ENCODE data around the gene MIOX. TPM values are rescaled to one million over a fixed set of nuclear protein-coding genes. Genes with fewer than 3 reads are reported as not detected.

MIOX gene
- total and polyA plus RNA-seq, 2 donors (not counting 3 experiments of a cell fraction or from before 2014, with no cell fraction given) = not detected

DNA sequence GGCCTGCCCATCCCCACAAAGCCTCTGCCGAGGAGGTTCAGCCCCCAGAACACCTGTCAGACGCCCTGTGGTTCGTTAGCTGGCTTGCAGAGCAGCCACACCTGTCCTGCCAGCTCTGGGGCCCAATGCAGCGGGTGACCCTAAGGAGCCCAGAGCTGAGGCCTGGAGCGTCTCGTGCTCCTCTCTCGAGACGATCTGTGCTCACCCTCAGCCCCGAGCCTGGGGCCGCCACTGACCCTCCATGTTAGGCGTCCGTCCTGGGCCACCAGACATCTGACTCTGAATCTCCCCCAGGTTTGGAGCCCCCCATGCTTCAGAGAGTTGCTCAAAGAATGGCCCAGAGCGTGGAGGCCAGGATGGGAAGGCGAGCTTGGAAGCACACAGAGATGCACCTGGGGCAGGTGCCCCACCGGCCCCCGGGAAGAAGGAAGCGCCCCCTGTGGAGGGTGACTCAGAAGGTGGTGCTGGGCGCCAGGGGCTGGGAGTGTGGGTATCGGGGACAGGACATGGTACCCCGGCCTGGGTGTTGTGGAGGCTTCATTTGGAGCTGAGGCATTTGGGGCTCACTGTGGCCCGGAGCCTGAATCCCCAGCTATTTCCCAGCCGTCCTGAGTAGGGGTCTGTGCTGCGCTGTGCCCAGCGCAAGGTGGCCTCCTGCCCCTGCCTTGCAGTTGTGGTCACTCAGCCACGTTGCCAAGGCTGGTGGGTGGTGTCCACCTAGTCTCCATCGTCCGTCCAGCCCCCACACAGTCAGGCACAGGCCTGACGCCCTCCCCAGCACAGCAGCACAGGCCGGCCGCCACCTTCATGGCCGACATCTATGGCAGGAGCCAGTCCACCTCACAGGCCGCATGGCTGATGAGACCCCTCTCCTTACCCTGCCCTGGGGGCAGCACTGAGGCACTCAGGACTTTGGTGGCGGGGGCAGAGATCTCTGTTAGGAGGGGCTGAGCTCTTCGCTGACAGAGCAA, 48.1 kb upstream of the MIOX start:
- Histone ChIP-seq H3K4me2 (ENCODE audit: insufficient read depth, low read length) (no peak overlapping the region), H3K4me1 (ENCODE audit: control insufficient read depth, extremely low read depth, insufficient read depth, low read length) (no peaks in the 10 kb centered on the region), H3K9me1 (replicated peaks; ENCODE audit: control insufficient read depth, extremely low read depth, insufficient read depth, low read length) (no peaks in the 10 kb centered on the region), H3K4me3 (replicated peaks in 1 of 3; ENCODE audit: insufficient read depth in 1 of 3, low read depth in 1 of 3, low read length in 3 of 3) (no peak overlapping the region), H2AFZ (ENCODE audit: low read depth, low read length) (no peak overlapping the region), H4K20me1 (replicated peaks; ENCODE audit: control insufficient read depth, extremely low read depth, insufficient read depth, low read length) (no peaks in the 10 kb centered on the region), H3K79me2 (ENCODE audit: control insufficient read depth, insufficient read depth, low read length) (no peaks in the 10 kb centered on the region), H3K36me3 (ENCODE audit: control insufficient read depth in 2 of 2, extremely low read depth in 1 of 2, insufficient read depth in 2 of 2, low read length in 2 of 2) (peaks cover 0 to 41% of the 10 kb centered on the region in 2 experiments), H3K27me3 (ENCODE audit: control insufficient read depth in 2 of 2, insufficient read depth in 2 of 2, low read length in 2 of 2) (no peaks in the 10 kb centered on the region), H3K27ac (ENCODE audit: insufficient read depth, low read depth, low read length) (no peak overlapping the region), H3K9ac (replicated peaks; ENCODE audit: extremely low read depth, insufficient read depth, low read length) (no peak overlapping the region), H3K9me3 (replicated peaks; ENCODE audit: control insufficient read depth, insufficient read depth, low read length) (no peaks in the 10 kb centered on the region)
- intact Hi-C loops (cut with micrococcal nuclease) (no loop called here), dilution Hi-C loops (cut with MboI; ENCODE audit: extremely low pct_ligation_motif_present, low sequenced_read_pairs) (no loop called here)
- FAIRE-seq (no peak), DNase-seq (ENCODE audit: low read depth, low spot score) (no peak)
- TF ChIP-seq FOS (IDR thresholded peaks at IDR 0.05; ENCODE audit: borderline replicate concordance, insufficient read depth, low read length) (no peak), EZH2 (IDR thresholded peaks at IDR 0.05; ENCODE audit: borderline replicate concordance, low read depth, low read length, severe bottlenecking) (no peak), GATA2 (IDR thresholded peaks at IDR 0.05; ENCODE audit: insufficient read depth, insufficient read length, low read depth, low read length) (no peak), POLR2AphosphoS5 (IDR thresholded peaks at IDR 0.05; ENCODE audit: insufficient read depth, low read depth, low read length) (no peak), JUN (IDR thresholded peaks at IDR 0.05; ENCODE audit: borderline replicate concordance, insufficient read depth, insufficient read length, low read depth) (no peak), MYC (IDR thresholded peaks at IDR 0.05; ENCODE audit: low read depth, low read length) (no peak), POLR2A (IDR thresholded peaks at IDR 0.05; ENCODE audit: low read depth, low read length) (no peak)
- TF ChIP-seq, protein P1, sequence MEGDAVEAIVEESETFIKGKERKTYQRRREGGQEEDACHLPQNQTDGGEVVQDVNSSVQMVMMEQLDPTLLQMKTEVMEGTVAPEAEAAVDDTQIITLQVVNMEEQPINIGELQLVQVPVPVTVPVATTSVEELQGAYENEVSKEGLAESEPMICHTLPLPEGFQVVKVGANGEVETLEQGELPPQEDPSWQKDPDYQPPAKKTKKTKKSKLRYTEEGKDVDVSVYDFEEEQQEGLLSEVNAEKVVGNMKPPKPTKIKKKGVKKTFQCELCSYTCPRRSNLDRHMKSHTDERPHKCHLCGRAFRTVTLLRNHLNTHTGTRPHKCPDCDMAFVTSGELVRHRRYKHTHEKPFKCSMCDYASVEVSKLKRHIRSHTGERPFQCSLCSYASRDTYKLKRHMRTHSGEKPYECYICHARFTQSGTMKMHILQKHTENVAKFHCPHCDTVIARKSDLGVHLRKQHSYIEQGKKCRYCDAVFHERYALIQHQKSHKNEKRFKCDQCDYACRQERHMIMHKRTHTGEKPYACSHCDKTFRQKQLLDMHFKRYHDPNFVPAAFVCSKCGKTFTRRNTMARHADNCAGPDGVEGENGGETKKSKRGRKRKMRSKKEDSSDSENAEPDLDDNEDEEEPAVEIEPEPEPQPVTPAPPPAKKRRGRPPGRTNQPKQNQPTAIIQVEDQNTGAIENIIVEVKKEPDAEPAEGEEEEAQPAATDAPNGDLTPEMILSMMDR (IDR thresholded peaks at IDR 0.05; ENCODE audit: extremely low read depth in 1 of 2, insufficient read depth in 1 of 2, low read depth in 1 of 2, low read length in 2 of 2) = no peak
- TF ChIP-seq, protein P2, sequence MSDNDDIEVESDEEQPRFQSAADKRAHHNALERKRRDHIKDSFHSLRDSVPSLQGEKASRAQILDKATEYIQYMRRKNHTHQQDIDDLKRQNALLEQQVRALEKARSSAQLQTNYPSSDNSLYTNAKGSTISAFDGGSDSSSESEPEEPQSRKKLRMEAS (IDR thresholded peaks at IDR 0.05; ENCODE audit: insufficient read depth, insufficient read length) = no peak
- ChIA-PET POLR2A (no interaction called here), CTCF (no interaction called here)
- BruUV-seq (replicated peaks) = no TSS peak
